GM23248 (cell line): ENCODE results near the gene ADAMTSL1. TPM values are rescaled to one million over a fixed set of nuclear protein-coding genes. Genes with fewer than 3 reads are reported as not detected.

Experiments used
- DNase-seq: peaks from one replicate; pipeline ENCODE4 v3.0.0-alpha.2; 2015
- H2AFZ ChIP-seq: fragments of 200-600 bp; sonication (generic); 2 replicates; pipeline ENCODE4 v1.6.1; 2016; ENCODE audit warnings: antibody characterized with exemption
- H3F3A ChIP-seq: fragments of 200-600 bp; sonication (generic); 2 replicates; pipeline ENCODE4 v1.6.1; 2016; ENCODE audit warnings: mild to moderate bottlenecking, antibody characterized with exemption, mixed run types; ENCODE audit not compliant: insufficient read depth
- H3K27ac ChIP-seq: fragments of 200-600 bp; sonication (generic); 2 replicates; pipeline ENCODE4 v1.5.1; 2016; ENCODE audit warnings: mild to moderate bottlenecking
- H3K27me3 ChIP-seq: fragments of 200-600 bp; sonication (generic); replicated peaks from 2 replicates; pipeline ENCODE4 v1.6.1; 2016; ENCODE audit warnings: mild to moderate bottlenecking; ENCODE audit not compliant: insufficient read depth
- H3K36me3 ChIP-seq: fragments of 200-600 bp; sonication (generic); 2 replicates; pipeline ENCODE4 v1.6.1; 2016; ENCODE audit warnings: low read depth, mild to moderate bottlenecking
- H3K4me1 ChIP-seq: fragments of 200-600 bp; sonication (generic); 2 replicates; pipeline ENCODE4 v1.6.1; 2016; ENCODE audit warnings: mild to moderate bottlenecking; ENCODE audit not compliant: insufficient read depth
- H3K4me2 ChIP-seq: fragments of 200-600 bp; sonication (generic); one replicate; pipeline ENCODE4 v1.6.1; 2016; ENCODE audit warnings: mild to moderate bottlenecking; ENCODE audit not compliant: unreplicated experiment
- H3K4me3 ChIP-seq: fragments of 200-600 bp; sonication (generic); 2 replicates; pipeline ENCODE4 v1.5.1; 2016; ENCODE audit warnings: mild to moderate bottlenecking
- H3K79me2 ChIP-seq: fragments of 200-600 bp; sonication (generic); 2 replicates; pipeline ENCODE4 v1.6.1; 2016; ENCODE audit warnings: mild to moderate bottlenecking; ENCODE audit not compliant: insufficient read depth
- H3K9ac ChIP-seq: fragments of 200-600 bp; sonication (generic); 2 replicates; pipeline ENCODE4 v1.6.1; 2016; ENCODE audit warnings: mild to moderate bottlenecking
- H3K9me2 ChIP-seq: fragments of 200-600 bp; sonication (generic); 2 replicates; pipeline ENCODE4 v1.6.1; 2016; ENCODE audit warnings: mixed run types, mild to moderate bottlenecking, moderate library complexity; ENCODE audit not compliant: insufficient read depth
- H3K9me3 ChIP-seq: fragments of 200-600 bp; sonication (generic); one replicate; pipeline ENCODE4 v1.6.1; 2017; ENCODE audit warnings: low read depth
- H4K20me1 ChIP-seq: fragments of 200-600 bp; sonication (generic); 2 replicates; pipeline ENCODE4 v1.6.0; 2016; ENCODE audit not compliant: insufficient read depth
- EZH2 ChIP-seq: fragments of 200-600 bp; sonication (generic); IDR thresholded peaks from 2 replicates; pipeline ENCODE4 v1.6.1; 2018; ENCODE audit warnings: antibody characterized with exemption, mild to moderate bottlenecking; ENCODE audit not compliant: insufficient read depth, poor library complexity, severe bottlenecking
- EZH2phosphoT487 ChIP-seq: fragments of 200-600 bp; sonication (generic); IDR thresholded peaks from 2 replicates; pipeline ENCODE4 v1.6.1; 2018; ENCODE audit warnings: antibody characterized with exemption, moderate library complexity, mild to moderate bottlenecking, low read depth; ENCODE audit not compliant: insufficient read depth
- WGBS, 2 experiments: methylation state at CpG; one replicate each; pipeline ENCODE4 v1.1.6; 2015 to 2017; ENCODE audit warnings: low lambda C conversion rate in 2 of 2, low coverage in 1 of 2; ENCODE audit errors: missing lambda C conversion rate in 2 of 2; 5-methylcytosine and 5-hydroxymethylcytosine counted together
- in situ Hi-C: fragments of 300-500 bp; cut with MboI; formaldehyde crosslinking; loops from 2 replicates; pipeline ENCODE4 v1.15.0; 2020
- polyA plus RNA-seq: library from polyadenylated mRNA; unstranded; fragments of >200 nt; fragmentation: Nextera tagmentation; extraction: Ambion mirVana; gene quantifications from 2 replicates; pipeline ENCODE4 v1.2.1, GENCODE V29; 2016
- total RNA-seq: library from RNA; depleted of rRNA; stranded (reverse); fragments of >200 nt; shearing (Covaris generic); gene quantifications from 2 replicates; pipeline ENCODE4 v1.2.3, GENCODE V29; 2014

Gene ADAMTSL1
- total and polyA plus RNA-seq, 2 experiments from 2014 or later: 77.0 to 273 TPM

DNA sequence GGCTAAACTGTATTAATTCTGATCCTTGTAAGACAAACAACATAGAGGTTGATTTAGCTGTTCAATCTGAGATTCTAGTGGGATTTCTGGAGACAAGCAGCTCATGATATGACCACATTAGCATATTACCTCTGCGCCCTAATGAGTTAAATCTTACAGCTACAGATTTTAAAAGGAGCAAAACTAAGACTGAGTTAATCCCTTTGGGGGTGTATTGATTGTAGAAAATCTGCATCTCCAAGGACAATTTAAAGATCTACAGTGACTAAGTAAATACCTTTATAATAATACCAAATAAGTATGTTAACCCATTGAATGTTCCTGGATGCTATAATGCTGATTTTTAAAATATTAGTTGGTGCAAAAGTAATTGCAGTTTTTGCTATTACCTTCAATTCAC, 33.2 kb downstream of the ADAMTSL1 start:
- in situ Hi-C loops: no loop called here
- H3K4me1 ChIP-seq: peaks cover 21% of the 10 kb centered on the region
- H3F3A ChIP-seq: peaks cover 48% of the 10 kb centered on the region
- TF ChIP-seq EZH2phosphoT487: no peak
- no peak for TF ChIP-seq EZH2
- H3K9ac ChIP-seq: no peak overlapping the region
- no peaks in the 10 kb centered on the region for H3K9me3 ChIP-seq
- peaks cover 98% of the 10 kb centered on the region for H3K79me2 ChIP-seq
- DNase-seq: no peak
- no peak overlapping the region for H3K27ac ChIP-seq
- H3K9me2 ChIP-seq: no peaks in the 10 kb centered on the region
- H3K4me2 ChIP-seq: no peak overlapping the region
- H4K20me1 ChIP-seq: no peaks in the 10 kb centered on the region
- WGBS, 2 experiments: 92 to 100% methylated on average over 1 of the region's 1 CpG
- no peak overlapping the region for H3K4me3 ChIP-seq
- H2AFZ ChIP-seq: no peak overlapping the region
- peaks cover 41% of the 10 kb centered on the region for H3K36me3 ChIP-seq
- H3K27me3 ChIP-seq: no peaks in the 10 kb centered on the region

- no peak overlapping the region for H3K4me3 ChIP-seq
- no peak overlapping the region for H2AFZ ChIP-seq
- H3K4me2 ChIP-seq: no peak overlapping the region
- no peak overlapping the region for H3K9ac ChIP-seq
- H4K20me1 ChIP-seq: no peaks in the 10 kb centered on the region
- no peak for DNase-seq
- H3K79me2 ChIP-seq: peaks cover 100% of the 10 kb centered on the region
- H3K9me2 ChIP-seq: no peaks in the 10 kb centered on the region
- no peaks in the 10 kb centered on the region for H3K27me3 ChIP-seq
- H3K36me3 ChIP-seq: peaks cover 17% of the 10 kb centered on the region
- peaks cover 23% of the 10 kb centered on the region for H3K4me1 ChIP-seq
- H3K27ac ChIP-seq: no peak overlapping the region
- H3K9me3 ChIP-seq: no peaks in the 10 kb centered on the region
- in situ Hi-C loops: no loop called here
- TF ChIP-seq EZH2phosphoT487 (no peak), EZH2 (no peak)
- H3F3A ChIP-seq: peaks cover 59% of the 10 kb centered on the region
Measured at GRCh38 chr9:18516514-18516913, 42.6 kb downstream of the ADAMTSL1 start.

DNA sequence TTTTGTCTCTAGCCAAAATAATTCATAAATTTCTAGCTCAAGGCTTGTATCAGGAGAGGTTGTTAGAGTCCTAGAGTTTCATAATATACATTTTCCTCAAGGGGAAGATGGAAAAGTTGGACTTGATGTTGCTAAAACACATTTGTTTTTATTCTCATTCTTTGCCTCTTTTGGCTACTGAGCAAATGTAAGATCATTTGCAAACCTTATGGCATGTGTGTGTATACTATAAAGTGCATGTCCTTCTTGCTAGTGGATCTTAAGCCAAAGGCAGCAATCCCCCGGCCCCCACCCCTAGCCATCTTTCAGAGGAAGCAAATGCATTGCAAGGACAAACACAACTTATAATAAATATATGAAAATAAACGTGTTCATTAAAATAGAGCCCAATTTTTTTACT, 43.0 kb downstream of the ADAMTSL1 start:
- H3K36me3 ChIP-seq: peaks cover 17% of the 10 kb centered on the region
- DNase-seq: no peak
- no peaks in the 10 kb centered on the region for H3K27me3 ChIP-seq
- H3K4me2 ChIP-seq: no peak overlapping the region
- peaks cover 100% of the 10 kb centered on the region for H3K79me2 ChIP-seq
- no peak overlapping the region for H3K27ac ChIP-seq
- H3K4me1 ChIP-seq: peaks cover 18% of the 10 kb centered on the region
- WGBS, 2 experiments: 54% methylated on average over 2 of the region's 2 CpGs
- H3K9me3 ChIP-seq: no peaks in the 10 kb centered on the region
- TF ChIP-seq EZH2phosphoT487: no peak
- no peak for TF ChIP-seq EZH2
- no peaks in the 10 kb centered on the region for H4K20me1 ChIP-seq
- no peak overlapping the region for H2AFZ ChIP-seq
- in situ Hi-C loops: no loop called here
- H3F3A ChIP-seq: peaks cover 54% of the 10 kb centered on the region
- H3K4me3 ChIP-seq: no peak overlapping the region
- no peak overlapping the region for H3K9ac ChIP-seq
- no peaks in the 10 kb centered on the region for H3K9me2 ChIP-seq

- Histone ChIP-seq H3K9me3 (no peaks in the 10 kb centered on the region), H3K9me2 (no peaks in the 10 kb centered on the region), H3K27me3 (no peaks in the 10 kb centered on the region), H3K4me2 (no peak overlapping the region), H3K4me1 (peaks cover 10% of the 10 kb centered on the region; the same call in 1 of the 2 replicates), H3K9ac (no peak overlapping the region), H3K27ac (no peak overlapping the region), H3K79me2 (peaks cover 95% of the 10 kb centered on the region), H3F3A (peaks cover 30% of the 10 kb centered on the region; the same call in 1 of the 2 replicates), H3K36me3 (no peaks in the 10 kb centered on the region; the same call in 1 of the 2 replicates), H3K4me3 (no peak overlapping the region), H2AFZ (no peak overlapping the region), H4K20me1 (peaks cover 2% of the 10 kb centered on the region; the same call in 1 of the 2 replicates)
- TF ChIP-seq EZH2 (no peak), EZH2phosphoT487 (no peak)
- DNase-seq: peak; percentile 42
- 76 to 78% methylated on average over 3 of the region's 3 CpGs for WGBS, 2 experiments
- in situ Hi-C loops: no loop called here
Measured at GRCh38 chr9:18520416-18521047, 46.6 kb downstream of the ADAMTSL1 start.
